Measurements from ENCODE around the gene DNM2. TPM values are rescaled to one million over a fixed set of nuclear protein-coding genes. Genes with fewer than 3 reads are reported as not detected.

The DNM2 gene
- total and polyA plus RNA-seq, 2 of the 13 experiments (the other 11 are each of a cell fraction or from before 2014, with no cell fraction given), result 41.7 to 59.8 TPM

- TF ChIP-seq PAWR (CRISPR knock-in tag; IDR thresholded peaks at IDR 0.05; ENCODE audit: borderline replicate concordance), result no peak
- peak; percentile 40; the same call in 1 of the 2 replicates for TF ChIP-seq ZNF143 (CRISPR knock-in tag; IDR thresholded peaks at IDR 0.05)
- TF ChIP-seq SNAPC5 (CRISPR knock-in tag; IDR thresholded peaks at IDR 0.05; ENCODE audit: borderline replicate concordance), result peak; percentile 93; the same call in 1 of the 2 replicates
- no peak for TF ChIP-seq MAFF (IDR thresholded peaks at IDR 0.05; ENCODE audit: low read depth, low read length)
- peak; percentile 98 for TF ChIP-seq SRY (CRISPR knock-in tag; IDR thresholded peaks at IDR 0.05)
- TF ChIP-seq REL (CRISPR knock-in tag; conservative IDR thresholded peaks at IDR 0.05), result no peak
- TF ChIP-seq HOXD1 (CRISPR knock-in tag; IDR thresholded peaks at IDR 0.05), result peak; percentile 86
- TF ChIP-seq ZHX1 (CRISPR knock-in tag; IDR thresholded peaks at IDR 0.05; ENCODE audit: low read depth), result peak; percentile 52; the same call in 1 of the 2 replicates
- TF ChIP-seq ZKSCAN8 (CRISPR knock-in tag; IDR thresholded peaks at IDR 0.05; ENCODE audit: borderline replicate concordance), result peak; percentile 80; the same call in 1 of the 2 replicates
- 0 out of 2 replicates have a peak, but pooled peaks have one; percentile 32 for TF ChIP-seq ZBTB42 (CRISPR knock-in tag; IDR thresholded peaks at IDR 0.05)
- peak; percentile 97; the same call in 1 of the 2 replicates for TF ChIP-seq TRAFD1 (CRISPR knock-in tag; IDR thresholded peaks at IDR 0.05; ENCODE audit: borderline replicate concordance)
- no peak for TF ChIP-seq SMARCC2 (IDR thresholded peaks at IDR 0.05)
- TF ChIP-seq ZNF605 (CRISPR knock-in tag; IDR thresholded peaks at IDR 0.05), result peak; percentile 94
- TF ChIP-seq ZNF460 (CRISPR knock-in tag; IDR thresholded peaks at IDR 0.05; ENCODE audit: borderline replicate concordance), result no peak; the same call in 1 of the 2 replicates
- TF ChIP-seq ZBED4 (CRISPR knock-in tag; IDR thresholded peaks at IDR 0.05; ENCODE audit: borderline replicate concordance), result peak; percentile 83; the same call in 1 of the 2 replicates
- no peak for TF ChIP-seq ATF1 (CRISPR knock-in tag; IDR thresholded peaks at IDR 0.05)
- peak; percentile 99 for TF ChIP-seq KLF11 (CRISPR knock-in tag; IDR thresholded peaks at IDR 0.05)
- TF ChIP-seq SAP130 (CRISPR knock-in tag; IDR thresholded peaks at IDR 0.05; ENCODE audit: low read depth), result peak; percentile 99
- no peak for TF ChIP-seq ZSCAN29 (CRISPR knock-in tag; conservative IDR thresholded peaks at IDR 0.05)
- peak; percentile 96 for TF ChIP-seq ZNF790 (CRISPR knock-in tag; IDR thresholded peaks at IDR 0.05; ENCODE audit: borderline replicate concordance)
- TF ChIP-seq STAT5B (CRISPR knock-in tag; IDR thresholded peaks at IDR 0.05), result peak; percentile 97
These were observed 22.2 kb upstream of the DNM2 start (continued) for GRCh38 chr19:10695401-10696398.

Data from HepG2 (cell line).